Fibroblast of mammary gland (primary cell): Measurements from ENCODE around the gene ACAT1.
"Not testable (repeated sequence)": the region's sequence is repeated elsewhere in the genome, so short reads cannot be mapped to it uniquely, and the experiment has no call there.

Experiments
- DNase-seq: peaks from one replicate; pipeline ENCODE4 v3.0.0-alpha.2; 2010; ENCODE audit warnings: low read depth
- H3K4me3 ChIP-seq: 2 replicates; pipeline ENCODE4 v1.5.1; 2011; ENCODE audit warnings: low read depth, mild to moderate bottlenecking, low read length, moderate library complexity; ENCODE audit not compliant: control insufficient read depth
- CTCF ChIP-seq: conservative IDR thresholded peaks from 2 replicates; pipeline ENCODE4 v1.5.1; 2011; ENCODE audit warnings: low read depth, low read length, inconsistent platforms; ENCODE audit not compliant: control insufficient read depth, insufficient read depth

ACAT1 gene

DNA sequence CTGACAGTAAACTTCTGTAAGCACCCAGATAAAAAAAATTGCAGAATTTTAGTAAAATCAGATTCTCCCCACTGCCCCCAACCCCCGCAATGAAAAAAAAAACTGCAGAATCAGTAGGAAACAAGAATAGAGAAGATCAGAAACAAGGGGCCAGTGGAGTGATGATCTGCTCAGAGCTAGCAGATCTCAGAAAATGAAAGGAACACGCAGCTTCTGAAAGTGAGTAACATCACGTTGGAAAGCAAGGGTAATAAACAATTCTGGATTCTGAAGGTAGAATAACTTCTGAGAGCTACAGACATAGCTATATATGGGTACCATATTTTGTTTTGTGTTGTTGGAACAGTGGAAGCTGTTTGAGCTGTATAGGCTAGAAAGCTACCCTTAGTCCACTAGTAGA, 23.2 kb downstream of the ACAT1 start:
- no peak for TF ChIP-seq CTCF
- no peak overlapping the region for H3K4me3 ChIP-seq

DNA sequence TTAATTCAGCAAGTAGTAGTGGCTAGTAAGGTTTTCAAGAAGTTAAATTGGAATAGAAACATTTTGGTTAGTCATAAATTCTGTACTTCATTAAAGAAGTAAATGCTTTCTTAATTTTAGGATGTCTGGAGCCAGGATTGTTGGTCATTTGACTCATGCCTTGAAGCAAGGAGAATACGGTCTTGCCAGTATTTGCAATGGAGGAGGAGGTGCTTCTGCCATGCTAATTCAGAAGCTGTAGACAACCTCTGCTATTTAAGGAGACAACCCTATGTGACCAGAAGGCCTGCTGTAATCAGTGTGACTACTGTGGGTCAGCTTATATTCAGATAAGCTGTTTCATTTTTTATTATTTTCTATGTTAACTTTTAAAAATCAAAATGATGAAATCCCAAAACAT, 25.8 kb downstream of the ACAT1 start:
- no peak for TF ChIP-seq CTCF
- peak; percentile 11 for DNase-seq
- no peak overlapping the region for H3K4me3 ChIP-seq

More for the DNA sequence above, 23.2 kb downstream of the ACAT1 start:
- no peak for DNase-seq

- no peak for DNase-seq
- no peak overlapping the region for H3K4me3 ChIP-seq
- no peak for TF ChIP-seq CTCF
Measured at GRCh38 chr11:108148556-108148955, 27.2 kb downstream of the ACAT1 start.

DNA sequence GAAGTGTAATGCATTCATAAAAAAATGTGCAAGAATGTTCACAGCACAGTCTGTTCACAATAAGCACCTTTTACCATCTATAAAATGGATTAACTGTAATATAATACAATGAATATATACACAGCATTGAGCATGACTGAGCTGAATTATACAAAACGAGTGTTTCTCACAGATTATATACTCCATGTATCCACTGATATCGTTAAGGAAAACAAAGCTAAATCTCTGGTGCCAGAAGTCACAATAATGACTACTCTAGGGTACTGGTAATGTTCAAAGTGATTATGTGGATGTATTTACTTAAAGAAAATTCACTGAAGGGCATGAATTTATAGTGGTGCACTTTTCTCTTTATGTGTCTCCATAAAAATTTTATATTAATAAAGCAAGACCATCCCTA, 33.2 kb downstream of the ACAT1 start:
- H3K4me3 ChIP-seq, result no peak overlapping the region
- DNase-seq, result no peak
- TF ChIP-seq CTCF, result no peak

- no peak overlapping the region for H3K4me3 ChIP-seq
- no peak for DNase-seq
- no peak for TF ChIP-seq CTCF
Measured at GRCh38 chr11:108160970-108161566, 39.7 kb downstream of the ACAT1 start.

GRCh38 chr11:108162878-108163277, 41.5 kb downstream of the ACAT1 start:
- not testable (repeated sequence) for DNase-seq, H3K4me3 ChIP-seq

DNA sequence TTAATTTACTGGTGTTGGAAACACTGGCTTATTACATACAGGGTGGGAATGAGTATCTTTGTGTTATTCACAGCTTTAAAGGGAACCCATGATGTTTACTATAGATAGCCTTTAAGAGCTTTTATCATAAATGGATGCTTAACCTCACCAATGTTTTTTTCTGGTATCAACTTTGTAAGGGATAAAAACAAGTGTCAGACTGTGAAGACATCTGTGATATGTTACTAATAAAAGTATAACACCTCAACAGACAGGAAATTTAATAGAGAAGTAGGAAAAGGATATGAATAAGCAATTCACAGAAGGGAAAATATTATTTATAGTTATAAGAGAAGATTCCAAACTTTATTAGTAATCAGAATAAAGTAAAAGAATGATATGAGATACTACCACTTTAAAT, 46.3 kb downstream of the ACAT1 start:
- H3K4me3 ChIP-seq, result no peak overlapping the region
- no peak for TF ChIP-seq CTCF
- no peak for DNase-seq

GRCh38 chr11:108170184-108170583, 48.8 kb downstream of the ACAT1 start:
- no peak overlapping the region for H3K4me3 ChIP-seq

More at GRCh38 chr11:108170184-108170583, 48.8 kb downstream of the ACAT1 start:
- DNase-seq, result no peak
- TF ChIP-seq CTCF, result no peak
